Measurements from ENCODE around the gene PRKAR1B.

DNA sequence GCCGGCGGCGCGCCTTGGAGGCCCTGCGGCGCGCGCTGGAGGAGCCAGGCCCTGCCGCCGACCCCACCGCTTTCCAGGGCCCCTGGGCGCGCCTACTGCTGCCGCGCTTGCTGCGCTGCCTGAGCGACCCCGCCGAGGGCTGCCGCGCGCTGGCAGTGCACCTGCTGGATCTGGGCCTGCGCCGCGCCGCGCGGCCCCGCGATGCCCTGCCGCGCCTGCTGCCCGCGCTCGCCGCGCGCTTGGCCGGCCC is 302 bp downstream of the PRKAR1B start:
- TF ChIP-seq, protein P1, sequence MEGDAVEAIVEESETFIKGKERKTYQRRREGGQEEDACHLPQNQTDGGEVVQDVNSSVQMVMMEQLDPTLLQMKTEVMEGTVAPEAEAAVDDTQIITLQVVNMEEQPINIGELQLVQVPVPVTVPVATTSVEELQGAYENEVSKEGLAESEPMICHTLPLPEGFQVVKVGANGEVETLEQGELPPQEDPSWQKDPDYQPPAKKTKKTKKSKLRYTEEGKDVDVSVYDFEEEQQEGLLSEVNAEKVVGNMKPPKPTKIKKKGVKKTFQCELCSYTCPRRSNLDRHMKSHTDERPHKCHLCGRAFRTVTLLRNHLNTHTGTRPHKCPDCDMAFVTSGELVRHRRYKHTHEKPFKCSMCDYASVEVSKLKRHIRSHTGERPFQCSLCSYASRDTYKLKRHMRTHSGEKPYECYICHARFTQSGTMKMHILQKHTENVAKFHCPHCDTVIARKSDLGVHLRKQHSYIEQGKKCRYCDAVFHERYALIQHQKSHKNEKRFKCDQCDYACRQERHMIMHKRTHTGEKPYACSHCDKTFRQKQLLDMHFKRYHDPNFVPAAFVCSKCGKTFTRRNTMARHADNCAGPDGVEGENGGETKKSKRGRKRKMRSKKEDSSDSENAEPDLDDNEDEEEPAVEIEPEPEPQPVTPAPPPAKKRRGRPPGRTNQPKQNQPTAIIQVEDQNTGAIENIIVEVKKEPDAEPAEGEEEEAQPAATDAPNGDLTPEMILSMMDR (IDR thresholded peaks at IDR 0.05), result no peak
- TF ChIP-seq POLR2A (IDR thresholded peaks at IDR 0.05), result no peak
- TF ChIP-seq EP300 (IDR thresholded peaks at IDR 0.05), result no peak

All from sigmoid colon (tissue), 4 donors.